Measurements from ENCODE around the gene R3HDM1.
"Not testable (repeated sequence)": the region's sequence is repeated elsewhere in the genome, so short reads cannot be mapped to it uniquely, and the experiment has no call there.

Gene R3HDM1

GRCh38 chr2:135617501-135618015 lies 86.3 kb downstream of the R3HDM1 start:
- TF ChIP-seq CTCF (IDR thresholded peaks at IDR 0.05; ENCODE audit: low read depth, low read length) = no peak
- peak in 1 of 2 donors; percentile 6 for DNase-seq (ENCODE audit: low read depth in 2 of 2)
- H3K4me3 ChIP-seq (replicated peaks in 1 of 2; ENCODE audit: low read depth in 2 of 2, low read length in 2 of 2) = no peak overlapping the region

DNA sequence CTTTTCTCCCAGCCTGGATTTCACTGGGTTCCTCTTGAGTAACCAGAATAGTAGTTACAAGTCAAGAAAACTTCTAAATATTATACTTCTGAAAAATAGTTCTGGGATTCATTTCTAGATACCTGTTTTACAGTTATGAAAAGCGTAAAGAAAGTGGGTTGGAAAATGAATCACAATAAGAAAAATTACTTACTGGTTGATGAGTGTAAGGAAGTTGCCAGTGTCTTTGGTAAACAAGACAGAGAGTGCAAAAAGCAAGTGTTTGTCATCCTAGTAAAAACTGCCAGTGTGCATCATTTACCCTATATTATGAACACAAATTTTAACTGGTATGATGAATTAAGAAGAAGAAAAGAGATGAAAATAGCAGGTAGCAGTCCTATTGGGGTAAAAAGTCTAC lies 88.9 kb downstream of the R3HDM1 start:
- no peak for DNase-seq (ENCODE audit: low read depth in 2 of 2)

DNA sequence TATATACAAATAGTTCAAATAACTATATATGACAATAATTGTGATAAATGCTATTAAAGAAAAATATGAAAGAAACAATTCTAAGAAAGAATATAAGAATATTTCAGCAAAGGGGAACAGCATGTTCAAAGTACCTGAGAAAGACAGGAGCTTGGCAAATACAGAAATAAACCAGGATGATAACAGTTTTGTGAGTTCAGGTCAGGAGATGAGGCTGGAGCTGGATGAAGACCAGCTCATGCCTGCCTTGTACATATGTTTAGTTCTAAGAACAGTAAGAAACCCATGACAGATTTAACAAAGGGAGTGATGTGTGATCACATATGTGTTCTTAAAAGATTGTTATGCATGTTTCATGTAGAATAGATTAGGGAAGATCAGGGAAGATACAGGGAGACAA lies 98.2 kb downstream of the R3HDM1 start:
- TF ChIP-seq CTCF (IDR thresholded peaks at IDR 0.05; ENCODE audit: low read depth, low read length) = no peak

More for the DNA sequence above, 88.9 kb downstream of the R3HDM1 start:
- no peak overlapping the region for H3K4me3 ChIP-seq (replicated peaks in 1 of 2; ENCODE audit: low read depth in 2 of 2, low read length in 2 of 2)
- no peak for TF ChIP-seq CTCF (IDR thresholded peaks at IDR 0.05; ENCODE audit: low read depth, low read length)

DNA sequence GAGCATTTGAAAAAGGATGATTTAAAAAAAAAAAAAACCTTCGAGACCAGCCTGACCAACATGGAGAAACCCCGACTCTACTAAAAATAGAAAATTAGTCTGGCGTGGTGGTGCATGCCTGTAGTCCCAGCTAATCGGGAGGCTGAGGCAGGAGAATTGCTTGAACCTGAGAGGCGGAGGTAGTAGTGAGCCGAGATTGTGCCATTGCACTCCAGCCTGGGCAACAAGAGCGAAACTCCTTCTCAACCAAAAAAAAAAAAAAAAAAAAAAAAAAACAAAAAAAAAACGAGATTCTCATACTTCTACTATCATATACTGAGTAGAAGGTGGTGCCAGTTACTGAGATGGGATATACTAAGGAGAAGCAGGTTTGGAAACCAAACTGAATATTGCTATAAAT lies 98.8 kb downstream of the R3HDM1 start:
- DNase-seq (ENCODE audit: low read depth in 2 of 2); H3K4me3 ChIP-seq (replicated peaks in 1 of 2; ENCODE audit: low read depth in 2 of 2, low read length in 2 of 2): not testable (repeated sequence)

More for the DNA sequence above, 98.2 kb downstream of the R3HDM1 start:
- no peak for DNase-seq (ENCODE audit: low read depth in 2 of 2)
- H3K4me3 ChIP-seq (replicated peaks in 1 of 2; ENCODE audit: low read depth in 2 of 2, low read length in 2 of 2) = no peak overlapping the region

- DNase-seq (ENCODE audit: low read depth in 2 of 2) = no peak
- TF ChIP-seq CTCF (IDR thresholded peaks at IDR 0.05; ENCODE audit: low read depth, low read length) = no peak
Measured at GRCh38 chr2:135630488-135630887, 99.2 kb downstream of the R3HDM1 start.

GRCh38 chr2:135633582-135633981 lies 102.3 kb downstream of the R3HDM1 start:
- no peak for TF ChIP-seq CTCF (IDR thresholded peaks at IDR 0.05; ENCODE audit: low read depth, low read length)
- H3K4me3 ChIP-seq (replicated peaks in 1 of 2; ENCODE audit: low read depth in 2 of 2, low read length in 2 of 2) = no peak overlapping the region
- DNase-seq (ENCODE audit: low read depth in 2 of 2) = no peak

More at GRCh38 chr2:135630488-135630887, 99.2 kb downstream of the R3HDM1 start:
- no peak overlapping the region for H3K4me3 ChIP-seq (replicated peaks in 1 of 2; ENCODE audit: low read depth in 2 of 2, low read length in 2 of 2)

DNA sequence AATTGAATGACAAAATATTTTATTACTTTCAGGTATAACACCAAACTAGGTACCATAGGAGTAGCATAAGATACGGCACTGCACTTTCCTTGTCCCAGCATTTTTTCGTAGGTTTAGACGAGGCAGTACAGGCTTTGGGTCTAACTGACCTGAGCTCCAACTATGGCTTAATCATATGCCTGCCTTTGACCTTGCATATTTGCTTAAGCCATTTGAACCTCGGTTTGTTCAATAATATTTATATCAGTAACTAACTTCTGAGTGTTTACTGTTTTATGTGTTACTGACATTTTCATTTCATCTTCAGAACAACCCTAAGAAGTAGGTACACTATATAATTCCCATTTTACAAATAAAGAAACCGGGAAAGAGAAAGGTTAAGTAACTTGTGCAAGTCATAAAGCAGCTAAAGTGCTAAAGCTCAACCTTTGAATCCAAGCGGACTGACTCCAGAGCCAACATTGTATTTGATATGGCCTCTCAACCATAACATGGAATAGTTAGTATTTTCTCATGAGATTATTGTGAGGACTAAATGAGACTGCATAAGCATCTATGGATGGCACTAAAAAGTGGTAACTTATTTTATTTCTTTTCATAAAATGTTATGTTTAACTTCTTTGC lies 104.0 kb downstream of the R3HDM1 start:
- no peak for TF ChIP-seq CTCF (IDR thresholded peaks at IDR 0.05; ENCODE audit: low read depth, low read length)
- no peak for DNase-seq (ENCODE audit: low read depth in 2 of 2)
- no peak overlapping the region for H3K4me3 ChIP-seq (replicated peaks in 1 of 2; ENCODE audit: low read depth in 2 of 2, low read length in 2 of 2)

Data from cardiac fibroblast (primary cell).